Measurements from ENCODE around the gene FRMPD2. TPM values are rescaled to one million over a fixed set of nuclear protein-coding genes. Genes with fewer than 3 reads are reported as not detected.
A peak's percentile ranks its signal among the peaks of the same experiment; 100 is the strongest.

FRMPD2 gene
- total RNA-seq, 1 donor from 2014 or later, result under 0.01 TPM

DNA sequence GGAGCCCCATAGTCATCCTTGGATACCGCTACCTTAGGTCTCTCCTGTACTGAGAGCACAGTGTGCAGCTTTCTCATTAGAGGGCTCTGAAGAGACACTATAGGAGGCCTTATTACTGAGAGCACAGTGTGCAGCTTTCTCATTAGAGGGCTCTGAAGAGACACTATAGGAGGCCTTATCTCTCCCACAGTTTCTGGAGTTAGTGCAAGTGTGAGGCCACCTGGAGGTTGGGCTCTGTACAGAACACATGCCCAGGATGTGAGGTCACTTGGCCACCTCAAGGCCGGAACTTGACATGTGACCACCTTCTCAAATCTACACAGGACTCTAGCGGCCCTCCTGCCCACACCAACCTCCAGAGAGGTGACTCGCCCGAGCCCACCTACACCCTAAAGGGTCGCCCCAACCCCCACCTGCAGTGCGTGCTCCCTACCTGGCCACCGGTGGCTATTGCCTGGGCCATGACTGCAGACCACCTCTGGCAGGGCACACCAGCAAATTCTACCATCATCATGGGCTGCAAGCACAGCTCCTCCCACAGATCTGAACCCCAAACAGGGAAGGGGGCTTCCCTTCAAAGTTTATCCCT is 24.6 kb downstream of the FRMPD2 start:
- FAIRE-seq (no peak), DNase-seq (ENCODE audit: low read depth) (no peak)
- Histone ChIP-seq H3K36me3 (ENCODE audit: control insufficient read depth, insufficient read depth, low read length) (no peaks in the 10 kb centered on the region), H3K4me3 (ENCODE audit: low read depth, low read length) (no peak overlapping the region), H3K27me3 (ENCODE audit: control insufficient read depth, insufficient read depth, low read length) (peaks cover 4% of the 10 kb centered on the region)
- TF ChIP-seq CTCF (IDR thresholded peaks at IDR 0.05; ENCODE audit: insufficient read depth, low read length, severe bottlenecking), result no peak

GRCh38 chr10:48249004-48249762 is 25.3 kb downstream of the FRMPD2 start:
- H3K27me3 ChIP-seq (ENCODE audit: control insufficient read depth, insufficient read depth, low read length), result peaks cover 4% of the 10 kb centered on the region
- FAIRE-seq (peak; percentile 62), DNase-seq (ENCODE audit: low read depth) (no peak)
- no peak overlapping the region for H3K4me3 ChIP-seq (ENCODE audit: low read depth, low read length)
- no peaks in the 10 kb centered on the region for H3K36me3 ChIP-seq (ENCODE audit: control insufficient read depth, insufficient read depth, low read length)
- no peak for TF ChIP-seq CTCF (IDR thresholded peaks at IDR 0.05; ENCODE audit: insufficient read depth, low read length, severe bottlenecking)

- Histone ChIP-seq H3K4me3 (ENCODE audit: low read depth, low read length) (no peak overlapping the region), H3K27me3 (ENCODE audit: control insufficient read depth, insufficient read depth, low read length) (peaks cover 4% of the 10 kb centered on the region), H3K36me3 (ENCODE audit: control insufficient read depth, insufficient read depth, low read length) (no peaks in the 10 kb centered on the region)
- no peak for TF ChIP-seq CTCF (IDR thresholded peaks at IDR 0.05; ENCODE audit: insufficient read depth, low read length, severe bottlenecking)
- no peak for FAIRE-seq
- no peak for DNase-seq (ENCODE audit: low read depth)
Measured at GRCh38 chr10:48248462-48248861, 26.0 kb downstream of the FRMPD2 start.

- no peaks in the 10 kb centered on the region for H3K36me3 ChIP-seq (ENCODE audit: control insufficient read depth, insufficient read depth, low read length)
- no peak for DNase-seq (ENCODE audit: low read depth)
- FAIRE-seq, result no peak
- peaks cover 4% of the 10 kb centered on the region for H3K27me3 ChIP-seq (ENCODE audit: control insufficient read depth, insufficient read depth, low read length)
- TF ChIP-seq CTCF (IDR thresholded peaks at IDR 0.05; ENCODE audit: insufficient read depth, low read length, severe bottlenecking), result no peak
- H3K4me3 ChIP-seq (ENCODE audit: low read depth, low read length), result no peak overlapping the region
Measured at GRCh38 chr10:48247680-48248079, 26.8 kb downstream of the FRMPD2 start.

DNA sequence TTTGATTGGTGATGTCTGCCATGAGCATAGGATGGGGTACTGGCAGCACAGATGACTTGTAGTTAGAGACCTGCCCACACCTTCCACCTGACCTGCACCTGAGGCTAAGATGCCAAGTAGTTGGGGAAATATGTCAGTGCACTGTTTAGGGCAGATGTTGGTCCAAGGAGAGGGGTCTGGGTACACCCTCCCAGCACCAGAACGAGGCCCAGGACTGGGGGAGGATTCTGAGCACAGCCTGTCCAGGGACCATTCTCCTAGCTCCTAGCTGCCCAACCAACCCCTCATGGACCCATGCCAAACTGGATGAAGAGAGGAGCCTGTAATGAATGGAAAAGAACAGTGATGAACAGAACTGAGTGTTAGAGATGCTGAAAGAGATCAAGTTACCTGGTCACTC is 28.0 kb downstream of the FRMPD2 start:
- TF ChIP-seq CTCF (IDR thresholded peaks at IDR 0.05; ENCODE audit: insufficient read depth, low read length, severe bottlenecking), result no peak
- H3K36me3 ChIP-seq (ENCODE audit: control insufficient read depth, insufficient read depth, low read length), result no peaks in the 10 kb centered on the region
- H3K27me3 ChIP-seq (ENCODE audit: control insufficient read depth, insufficient read depth, low read length), result peaks cover 4% of the 10 kb centered on the region
- DNase-seq (ENCODE audit: low read depth) (no peak), FAIRE-seq (peak; percentile 18)
- no peak overlapping the region for H3K4me3 ChIP-seq (ENCODE audit: low read depth, low read length)

All from bronchial epithelial cell (primary cell).